NCI-H510A treated with DMSO at 0.1 percent for 48 hours (cell line): Measurements from ENCODE around the gene TSPAN15.

Experiments used
- DNase-seq: peaks from one replicate; lab custom pipeline; 2025; lab: John Stamatoyannopoulos, UW

Gene TSPAN15

GRCh38 chr10:69553328-69553727 lies 102.1 kb downstream of the TSPAN15 start:
- DNase-seq = no peak

- DNase-seq = no peak
These were observed 103.3 kb downstream of the TSPAN15 start for GRCh38 chr10:69554611-69555010.
